Suprapubic skin (tissue), 4 donors: ENCODE results near the gene LCMT1. TPM values are rescaled to one million over a fixed set of nuclear protein-coding genes. Genes with fewer than 3 reads are reported as not detected.

ENCODE experiments used
- DNase-seq, 2 donors: peaks; one replicate each; pipeline ENCODE4 v3.0.0-alpha.2; 2019; ENCODE audit warnings: low spot score in 2 of 2
- H3K27ac ChIP-seq: fragments of 200-600 bp; sonication (generic); one replicate; pipeline ENCODE4 v1.5.1; 2019
- H3K27me3 ChIP-seq: fragments of 200-600 bp; sonication (generic); one replicate; pipeline ENCODE4 v1.5.1; 2019
- H3K36me3 ChIP-seq: fragments of 200-600 bp; sonication (generic); one replicate; pipeline ENCODE4 v1.5.1; 2019
- H3K4me1 ChIP-seq: fragments of 200-600 bp; sonication (generic); one replicate; pipeline ENCODE4 v1.5.1; 2019
- H3K4me3 ChIP-seq: fragments of 200-600 bp; sonication (generic); one replicate; pipeline ENCODE4 v1.5.1; 2019; ENCODE audit warnings: mild to moderate bottlenecking
- H3K9me3 ChIP-seq: fragments of 200-600 bp; sonication (generic); one replicate; pipeline ENCODE4 v1.5.1; 2019
- EP300 ChIP-seq: sonication (generic); formaldehyde crosslinking; IDR thresholded peaks from one replicate; pipeline ENCODE4 v1.6.1; 2017; ENCODE audit warnings: antibody characterized with exemption
- POLR2A ChIP-seq, 2 donors: fragments of 450-650 bp; IDR thresholded peaks; one replicate each; pipeline ENCODE4 v1.6.1; 2017; ENCODE audit warnings: antibody characterized with exemption in 2 of 2, mild to moderate bottlenecking in 2 of 2, moderate library complexity in 2 of 2
- POLR2AphosphoS5 ChIP-seq, 3 donors: sonication (generic); formaldehyde crosslinking; IDR thresholded peaks; one replicate each; pipeline ENCODE4 v1.6.1; 2017; ENCODE audit warnings: antibody characterized with exemption in 3 of 3
- WGBS: methylation state at CpG from one replicate; pipeline ENCODE4 v1.1.5; 2018; 5-methylcytosine and 5-hydroxymethylcytosine counted together
- total RNA-seq, 4 donors: library from RNA; depleted of rRNA; stranded (reverse); fragments of >200 nt; gene quantifications; one replicate each; pipeline ENCODE4 v1.1.0, GENCODE V29; 2016
- TF ChIP-seq, protein P1 (sequence below), 2 donors: fragments of 200-600 bp in 1 of 2; fragments of 450-650 bp in 1 of 2; sonication (generic) in 1 of 2; IDR thresholded peaks; one replicate each; pipeline ENCODE4 v1.5.1; 2016 to 2019; ENCODE audit warnings: antibody characterized with exemption in 2 of 2, mild to moderate bottlenecking in 1 of 2, moderate library complexity in 1 of 2

The LCMT1 gene
- total RNA-seq, 4 donors from 2014 or later = 41.2 to 54.3 (median 42.8) TPM

DNA sequence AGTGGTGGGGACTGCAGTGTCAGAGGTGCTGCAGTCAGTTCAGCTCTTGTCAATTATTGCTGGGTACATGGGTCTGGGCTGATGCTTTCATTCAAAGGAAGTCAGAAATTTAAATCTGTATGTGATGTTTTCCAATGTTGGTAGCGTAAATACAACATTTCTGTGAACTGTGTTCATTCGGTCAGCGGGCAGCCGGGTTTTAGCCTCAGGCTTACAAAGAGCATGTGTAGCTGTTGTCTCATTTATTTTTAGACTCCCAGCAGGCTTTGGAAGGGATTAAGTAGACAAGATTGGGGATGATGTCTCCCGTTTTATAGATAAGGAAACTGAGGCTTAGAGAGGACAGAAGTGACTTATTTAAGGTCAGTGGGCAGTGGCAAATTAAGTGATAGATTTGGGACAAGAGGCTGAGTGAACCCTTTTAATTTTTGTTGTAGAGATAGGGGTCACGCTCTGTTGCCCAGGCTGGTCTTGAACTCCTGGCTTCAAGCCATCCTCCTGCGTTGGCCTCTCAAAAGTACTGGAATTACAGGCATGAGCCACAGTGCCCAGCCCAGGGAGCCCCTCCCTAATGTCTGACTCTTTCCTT is 113.3 kb downstream of the LCMT1 start:
- Histone ChIP-seq H3K27me3 (no peaks in the 10 kb centered on the region), H3K36me3 (no peaks in the 10 kb centered on the region), H3K4me1 (no peaks in the 10 kb centered on the region), H3K9me3 (no peaks in the 10 kb centered on the region), H3K27ac (no peak overlapping the region), H3K4me3 (no peak overlapping the region)
- TF ChIP-seq, protein P1, sequence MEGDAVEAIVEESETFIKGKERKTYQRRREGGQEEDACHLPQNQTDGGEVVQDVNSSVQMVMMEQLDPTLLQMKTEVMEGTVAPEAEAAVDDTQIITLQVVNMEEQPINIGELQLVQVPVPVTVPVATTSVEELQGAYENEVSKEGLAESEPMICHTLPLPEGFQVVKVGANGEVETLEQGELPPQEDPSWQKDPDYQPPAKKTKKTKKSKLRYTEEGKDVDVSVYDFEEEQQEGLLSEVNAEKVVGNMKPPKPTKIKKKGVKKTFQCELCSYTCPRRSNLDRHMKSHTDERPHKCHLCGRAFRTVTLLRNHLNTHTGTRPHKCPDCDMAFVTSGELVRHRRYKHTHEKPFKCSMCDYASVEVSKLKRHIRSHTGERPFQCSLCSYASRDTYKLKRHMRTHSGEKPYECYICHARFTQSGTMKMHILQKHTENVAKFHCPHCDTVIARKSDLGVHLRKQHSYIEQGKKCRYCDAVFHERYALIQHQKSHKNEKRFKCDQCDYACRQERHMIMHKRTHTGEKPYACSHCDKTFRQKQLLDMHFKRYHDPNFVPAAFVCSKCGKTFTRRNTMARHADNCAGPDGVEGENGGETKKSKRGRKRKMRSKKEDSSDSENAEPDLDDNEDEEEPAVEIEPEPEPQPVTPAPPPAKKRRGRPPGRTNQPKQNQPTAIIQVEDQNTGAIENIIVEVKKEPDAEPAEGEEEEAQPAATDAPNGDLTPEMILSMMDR (IDR thresholded peaks at IDR 0.05) = no peak
- TF ChIP-seq EP300 (no peak), POLR2A (IDR thresholded peaks at IDR 0.05) (no peak), POLR2AphosphoS5 (IDR thresholded peaks at IDR 0.05) (no peak)
- WGBS = 86% methylated on average over 7 of the region's 7 CpGs
- DNase-seq = no peak

Other genes starting within 250 kb of the LCMT1 start
- gene ARHGAP17, start 96.4 kb upstream of the LCMT1 start, total RNA-seq = 10 to 100 TPM; 47.5 to 71.4 (median 55.8) TPM
- gene AQP8, start 105.2 kb downstream of the LCMT1 start, total RNA-seq = not detected
- 1 to 10 TPM in 3 of 4 donors, under 1 TPM in 1; 0.57 to 3.1 (median 1.7) TPM for gene ZKSCAN2, start 146.1 kb downstream of the LCMT1 start, total RNA-seq